Stimulated activated CD4-positive, alpha-beta T cell treated with anti-CD3 and anti-CD28 coated beads, Interleukin-1b, Interleukin-23, amount 100 ng/mL, for 4 hours (primary cell): ENCODE results near the gene RHBG.

Source experiments
- DNase-seq, 2 donors: peaks; one replicate each; pipeline ENCODE4 v3.0.0-alpha.2; 2020; ENCODE audit warnings: low read depth in 2 of 2

Gene RHBG

DNA sequence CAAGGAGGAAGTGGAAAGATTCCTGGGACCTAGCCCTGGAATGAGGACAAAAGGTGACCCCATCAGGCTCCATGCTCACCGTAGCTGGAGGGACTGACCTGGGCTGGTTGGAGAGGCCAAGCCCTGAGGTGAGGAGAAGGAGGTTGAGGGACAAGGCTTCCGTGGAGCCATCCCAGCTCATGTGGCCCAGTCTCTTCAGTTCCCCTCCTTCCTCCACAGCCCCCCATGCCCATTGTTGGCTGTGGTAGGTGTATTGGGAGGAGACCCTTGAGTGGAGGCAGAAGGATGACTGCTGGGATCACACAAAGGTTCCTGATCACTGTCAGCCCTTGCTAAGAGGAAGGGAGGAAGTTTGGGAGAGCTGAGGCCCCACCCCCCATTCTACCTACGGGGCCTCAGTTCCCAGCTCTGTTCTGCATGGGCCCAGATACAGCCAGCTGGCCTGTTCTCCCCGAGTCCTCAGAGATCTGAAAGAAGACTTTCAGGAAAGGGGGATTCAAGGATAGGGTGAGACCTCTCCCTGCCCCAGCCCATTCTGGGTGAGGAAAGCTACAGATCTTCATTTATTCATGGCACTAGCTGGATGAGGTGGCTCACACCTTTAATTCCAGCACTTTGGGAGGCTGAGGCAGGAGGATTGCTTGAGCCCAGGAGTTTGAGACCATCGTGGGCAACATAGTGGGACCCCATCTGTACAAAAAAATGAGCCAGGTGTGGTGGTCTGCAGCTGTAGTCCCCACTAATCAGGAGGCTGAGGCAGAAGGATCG, 17.3 kb downstream of the RHBG start:
- no peak for DNase-seq

DNA sequence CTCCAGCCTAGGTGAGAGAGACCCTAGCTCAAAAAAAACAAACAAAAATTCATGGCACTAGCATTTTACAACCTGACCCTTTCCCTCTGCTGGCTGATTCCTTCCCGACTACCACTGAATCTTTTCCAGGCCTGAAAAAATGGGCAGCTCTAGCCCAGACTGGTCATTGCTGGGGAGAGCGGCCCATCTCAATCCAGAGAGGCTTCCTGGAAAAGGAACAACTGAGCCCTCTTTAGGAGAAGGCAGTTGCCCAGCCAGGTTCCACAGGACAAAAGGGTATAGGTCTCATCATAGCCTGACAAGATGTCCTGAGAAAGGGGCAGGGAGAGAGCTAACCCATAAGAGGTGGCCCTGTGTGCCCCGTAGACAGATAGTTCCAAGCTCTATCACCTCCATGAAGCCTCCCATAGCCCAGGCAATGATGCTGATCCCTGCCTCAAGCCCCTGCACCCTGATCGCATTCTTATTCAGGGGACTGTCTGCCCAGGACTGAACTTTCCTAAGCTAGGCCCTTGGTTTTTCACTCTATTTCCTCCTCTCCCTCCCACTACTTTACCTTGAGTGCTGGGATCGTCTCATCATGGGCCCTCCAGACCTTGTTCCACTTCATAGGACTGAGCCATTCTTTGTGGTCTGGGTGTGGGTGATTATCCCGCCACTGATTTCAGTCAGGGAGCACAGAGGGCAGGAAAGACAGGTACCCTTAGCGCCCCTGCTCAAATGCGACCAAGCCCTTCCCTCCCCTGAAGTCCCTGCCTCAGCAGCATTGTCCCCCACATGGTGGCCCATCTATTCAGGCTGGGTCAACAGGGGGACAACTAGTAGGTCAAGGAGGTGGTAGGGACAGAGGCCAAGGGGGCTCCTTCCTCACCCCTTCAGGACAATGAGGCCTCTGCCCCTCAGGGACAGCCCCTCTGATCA, 18.2 kb downstream of the RHBG start:
- DNase-seq: no peak

- DNase-seq: no peak
These were observed 18.8 kb downstream of the RHBG start for GRCh38 chr1:156387870-156388173.

- DNase-seq: no peak
These were observed 19.4 kb downstream of the RHBG start for GRCh38 chr1:156388174-156389137.

DNA sequence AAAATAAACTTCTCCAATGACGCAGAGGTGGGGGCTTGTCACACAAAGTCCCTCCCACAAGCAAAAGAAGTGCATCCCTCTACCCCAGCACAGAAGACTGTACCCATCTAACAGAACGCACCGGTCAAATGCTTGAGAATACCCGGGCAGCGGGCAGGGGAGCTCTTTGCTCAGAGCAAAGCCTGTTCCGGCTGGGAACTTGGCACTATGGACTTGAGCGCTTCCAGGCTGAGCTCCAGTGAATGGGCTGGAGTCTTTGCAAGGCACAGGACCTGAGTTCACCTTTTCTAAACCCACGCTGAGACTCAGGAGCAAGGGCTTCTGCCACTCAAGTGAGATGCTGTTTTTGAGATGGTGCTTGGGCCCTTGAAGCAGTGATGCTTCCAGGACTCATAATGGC, 20.3 kb downstream of the RHBG start:
- no peak for DNase-seq

- DNase-seq: no peak
These were observed 21.7 kb downstream of the RHBG start for GRCh38 chr1:156390469-156391365.

- DNase-seq: no peak
These were observed 22.3 kb downstream of the RHBG start for GRCh38 chr1:156391366-156391677.

GRCh38 chr1:156391701-156392100, 22.7 kb downstream of the RHBG start:
- DNase-seq: no peak

- DNase-seq: no peak
These were observed 23.4 kb downstream of the RHBG start for GRCh38 chr1:156392452-156392853.

DNA sequence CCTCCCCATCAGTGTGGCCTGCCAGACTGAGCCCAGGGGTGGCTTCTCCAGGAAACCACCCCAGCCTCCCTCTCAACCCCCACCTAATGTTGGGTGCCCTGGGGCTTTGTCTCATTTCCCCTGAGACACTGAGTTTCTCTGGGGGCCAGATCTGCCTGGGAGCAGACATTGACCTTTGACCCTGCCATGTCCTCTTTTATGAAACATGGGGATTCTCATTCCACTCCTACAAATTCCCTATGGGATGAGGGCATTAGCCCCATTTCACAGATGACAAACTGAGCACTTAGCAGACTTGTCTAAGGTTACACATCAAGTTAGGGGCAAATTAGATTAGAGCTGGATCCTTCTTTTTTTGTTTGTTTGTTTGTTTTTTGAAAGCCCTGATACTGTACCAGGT, 24.1 kb downstream of the RHBG start:
- DNase-seq: no peak

GRCh38 chr1:156394082-156394481, 25.1 kb downstream of the RHBG start:
- no peak for DNase-seq

- no peak for DNase-seq
These were observed 25.9 kb downstream of the RHBG start for GRCh38 chr1:156394835-156395461.

GRCh38 chr1:156399355-156400125, 30.5 kb downstream of the RHBG start:
- DNase-seq: no peak

DNA sequence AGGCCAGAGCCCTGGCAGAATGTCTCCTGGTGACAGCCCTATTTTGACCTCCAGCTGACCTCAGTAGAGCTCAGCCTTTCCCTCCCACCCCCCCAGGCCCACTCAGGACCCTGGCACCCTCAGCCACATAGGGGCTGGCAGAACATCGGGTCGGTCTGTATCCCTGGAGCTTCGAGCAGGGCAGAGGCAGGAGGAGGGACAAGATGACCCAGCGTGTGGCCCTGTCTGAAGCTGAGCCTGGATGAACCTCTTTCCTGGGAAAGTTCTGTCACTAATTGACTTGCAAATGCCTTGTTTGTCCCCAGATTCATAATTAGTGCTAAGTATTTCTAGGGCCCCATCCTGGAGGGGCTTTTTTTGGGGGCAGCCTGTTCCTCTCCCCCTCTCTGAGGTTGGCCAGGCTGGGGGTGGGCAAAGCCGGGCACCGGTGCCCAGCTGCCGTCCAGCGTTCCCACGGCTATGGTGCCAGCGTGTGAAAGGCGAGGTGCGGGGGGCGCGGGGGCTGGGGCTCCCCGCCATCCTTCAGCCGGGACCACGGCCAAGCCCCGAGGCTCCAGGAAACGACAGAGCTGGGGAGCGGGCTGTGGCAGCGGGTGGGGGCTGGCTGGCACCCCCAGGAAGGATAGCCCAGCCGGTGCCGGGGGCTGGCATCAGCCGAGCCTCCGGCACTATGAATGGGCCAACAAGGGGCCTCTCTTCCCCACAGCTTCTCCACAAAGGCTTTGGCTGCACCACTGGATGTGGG, 31.4 kb downstream of the RHBG start:
- no peak for DNase-seq

DNA sequence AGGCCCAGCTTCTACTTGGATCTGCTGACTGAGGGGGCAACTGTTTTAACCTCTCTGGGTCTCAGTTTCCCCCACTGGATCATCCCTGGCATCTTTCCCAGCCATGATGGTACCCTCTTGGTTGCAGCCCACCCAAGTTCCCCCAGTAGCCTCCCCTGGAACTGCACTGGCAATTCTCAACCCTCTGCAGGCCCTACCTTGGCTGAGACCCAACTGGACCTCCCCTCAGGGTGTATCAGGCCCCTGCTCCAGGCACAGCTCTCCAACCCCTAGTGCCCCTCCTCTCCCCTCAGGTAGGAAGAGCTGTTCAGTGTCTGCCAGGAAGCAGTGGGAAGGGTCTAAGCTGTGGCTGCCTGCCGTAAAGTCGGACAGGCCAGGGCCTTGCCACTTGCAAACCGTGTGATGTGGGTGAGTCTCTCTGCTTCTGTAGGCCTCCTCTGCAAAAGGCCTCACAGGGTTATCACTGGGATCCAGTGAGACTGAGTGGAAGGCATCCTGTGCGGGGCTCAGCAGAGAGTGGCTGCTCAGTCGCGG, 32.1 kb downstream of the RHBG start:
- no peak for DNase-seq

DNA sequence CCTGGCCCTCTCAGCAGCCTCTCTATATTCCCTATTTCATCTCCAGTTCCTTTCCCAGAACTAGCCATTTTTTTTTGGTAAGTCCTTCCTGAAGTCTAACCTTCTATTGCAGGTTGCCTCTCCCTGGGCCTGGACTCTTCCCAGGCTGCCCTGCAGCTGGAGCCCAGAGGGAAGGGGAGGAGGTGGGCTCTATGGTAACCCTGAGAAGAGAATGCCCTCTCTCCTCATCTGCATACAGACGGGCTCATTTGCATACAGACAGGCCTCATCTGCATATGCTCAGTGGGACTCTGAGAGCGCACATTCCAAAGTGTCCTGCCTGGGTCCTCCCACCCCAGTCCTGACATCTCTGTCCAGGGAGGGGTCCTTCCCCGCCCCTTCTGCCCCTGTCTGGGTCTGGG, 32.7 kb downstream of the RHBG start:
- no peak for DNase-seq

DNA sequence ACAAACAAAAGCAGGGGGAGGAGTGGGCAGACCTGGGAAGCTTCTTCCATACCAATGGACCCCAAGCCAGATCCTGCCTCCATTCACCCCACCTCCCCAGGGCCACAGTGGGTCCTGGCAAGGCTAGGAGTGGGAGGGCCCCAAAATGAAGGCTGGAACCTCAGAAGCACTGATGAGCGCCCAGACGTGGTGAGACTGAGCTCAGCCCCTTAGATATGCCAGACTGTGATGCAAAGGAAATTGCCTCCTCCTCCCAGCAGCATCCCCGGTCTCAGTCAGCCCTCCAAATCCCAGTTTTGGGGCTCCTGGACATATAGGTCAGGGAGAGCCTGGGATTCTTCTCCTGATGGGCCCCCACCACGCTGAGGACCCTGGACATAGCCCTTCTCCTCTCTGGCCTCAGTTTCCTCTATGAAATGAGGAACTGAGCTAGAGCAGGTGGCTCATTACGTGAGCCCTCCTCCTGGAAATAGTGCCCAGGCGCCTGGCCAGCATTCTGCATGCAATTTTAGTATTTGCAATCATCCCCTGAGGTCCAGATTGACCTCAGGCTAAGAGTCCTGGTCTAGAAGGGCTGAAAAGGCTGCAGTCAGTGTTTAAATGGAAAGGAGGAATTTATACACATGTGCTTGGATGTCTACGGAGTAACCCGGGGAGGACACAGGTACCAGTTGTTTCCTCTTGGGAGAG, 33.5 kb downstream of the RHBG start:
- DNase-seq: no peak

DNA sequence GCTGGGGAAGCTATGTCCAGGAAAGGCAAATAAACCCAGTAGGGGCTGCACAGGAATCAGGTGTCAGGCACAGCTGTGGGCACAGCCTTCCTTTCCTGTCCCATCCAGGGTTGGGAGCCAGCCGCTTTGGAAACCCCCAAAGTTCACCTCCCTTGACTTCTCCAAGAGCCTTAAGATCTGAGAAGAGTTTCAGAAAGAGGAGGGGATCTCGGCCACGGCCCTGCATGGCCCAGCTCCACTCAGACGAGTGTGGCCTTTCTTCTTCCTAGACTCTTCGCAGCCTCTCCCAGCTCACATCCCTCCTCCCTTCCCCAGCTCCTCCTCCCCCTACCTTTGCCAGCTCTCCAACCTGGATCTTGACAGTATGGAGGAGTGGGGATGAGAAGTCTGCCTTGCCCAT, 36.7 kb downstream of the RHBG start:
- no peak for DNase-seq
